HEK293 (cell line): Measurements from ENCODE around the gene SLC25A42.
"Not testable (repeated sequence)": the region's sequence is repeated elsewhere in the genome, so short reads cannot be mapped to it uniquely, and the experiment has no call there.

Source experiments
- CTCF ChIA-PET: fragments of 350-600 bp; formaldehyde crosslinking; extraction: SDS; loops from one replicate; lab custom pipeline; 2021; ENCODE audit warnings: antibody characterized with exemption; lab: Yijun Ruan, JAX
- POLR2A ChIA-PET: fragments of 300-600 bp; formaldehyde crosslinking; extraction: SDS; loops from one replicate; lab custom pipeline; 2020; ENCODE audit warnings: antibody characterized with exemption, inconsistent platforms; lab: Yijun Ruan, JAX
- H3K27ac ChIP-seq: fragments of 200-500 bp; sonication (Bioruptor generic); 2 replicates; pipeline ENCODE4 v1.5.1; 2014; ENCODE audit warnings: low read depth, low read length, control low read depth, inconsistent platforms; ENCODE audit errors: extremely low read depth
- H3K36me3 ChIP-seq, 2 experiments: fragments of 200-500 bp in 1 of 2; sonication (Bioruptor generic) in 1 of 2; 1 replicate in 1 of 2; 2 replicates in 1 of 2; pipeline ENCODE4 v1.5.1; 2014 to 2017; ENCODE audit warnings: inconsistent platforms in 2 of 2, low read length in 2 of 2; ENCODE audit not compliant: control insufficient read depth in 2 of 2, insufficient read depth in 1 of 2
- H3K4me1 ChIP-seq: fragments of 200-500 bp; sonication (Bioruptor generic); 2 replicates; pipeline ENCODE4 v1.5.1; 2014; ENCODE audit warnings: mild to moderate bottlenecking, low read length, inconsistent platforms; ENCODE audit not compliant: control insufficient read depth, insufficient read depth
- H3K4me3 ChIP-seq: 2 replicates; pipeline ENCODE4 v1.5.1; 2011; ENCODE audit warnings: low read depth, mild to moderate bottlenecking, control low read depth, low read length, moderate library complexity
- H3K9me3 ChIP-seq: fragments of 200-500 bp; sonication (Bioruptor generic); 2 replicates; pipeline ENCODE4 v1.5.1; 2014; ENCODE audit warnings: low read depth, low read length, inconsistent platforms; ENCODE audit not compliant: control insufficient read depth, insufficient read depth
- ELK4 ChIP-seq: IDR thresholded peaks from 2 replicates; pipeline ENCODE4 v1.6.1; 2011; ENCODE audit warnings: mild to moderate bottlenecking, low read depth, low read length, borderline replicate concordance
- GLIS1 ChIP-seq: fragments of 450-650 bp; formaldehyde crosslinking; IDR thresholded peaks from 2 replicates; pipeline ENCODE4 v1.5.1; 2016; ENCODE audit warnings: missing biosample characterization, missing genetic modification characterization
- GLIS2 ChIP-seq: fragments of 450-650 bp; formaldehyde crosslinking; IDR thresholded peaks from 2 replicates; pipeline ENCODE4 v1.5.1; 2016; ENCODE audit warnings: missing biosample characterization, missing genetic modification characterization
- KLF17 ChIP-seq: fragments of 450-650 bp; formaldehyde crosslinking; IDR thresholded peaks from 2 replicates; pipeline ENCODE4 v1.5.1; 2016; ENCODE audit warnings: missing biosample characterization, missing genetic modification characterization
- KLF9 ChIP-seq: fragments of 450-650 bp; formaldehyde crosslinking; IDR thresholded peaks from 2 replicates; pipeline ENCODE4 v1.5.1; 2016; ENCODE audit warnings: missing biosample characterization, missing genetic modification characterization, low read depth
- PATZ1 ChIP-seq: fragments of 450-650 bp; formaldehyde crosslinking; IDR thresholded peaks from 2 replicates; pipeline ENCODE4 v1.5.1; 2016; ENCODE audit warnings: missing biosample characterization, missing genetic modification characterization
- PBX3 ChIP-seq: sonication (generic); formaldehyde crosslinking; IDR thresholded peaks from 2 replicates; pipeline ENCODE4 v1.8.1; 2022; ENCODE audit warnings: mild to moderate bottlenecking, moderate library complexity, missing genetic modification reagents
- SCRT2 ChIP-seq: fragments of 450-650 bp; formaldehyde crosslinking; IDR thresholded peaks from 2 replicates; pipeline ENCODE4 v1.5.1; 2016; ENCODE audit warnings: missing biosample characterization, missing genetic modification characterization
- SP2 ChIP-seq: fragments of 450-650 bp; formaldehyde crosslinking; IDR thresholded peaks from 2 replicates; pipeline ENCODE4 v1.5.1; 2016; ENCODE audit warnings: missing biosample characterization, missing genetic modification characterization
- TCF7L2 ChIP-seq: IDR thresholded peaks from 2 replicates; pipeline ENCODE4 v1.6.1; 2011; ENCODE audit warnings: low read depth, mild to moderate bottlenecking, inconsistent platforms, low read length, moderate library complexity, borderline replicate concordance
- ZBTB26 ChIP-seq: fragments of 450-650 bp; formaldehyde crosslinking; optimal IDR thresholded peaks from 2 replicates; pipeline ENCODE3; 2016; ENCODE audit warnings: missing biosample characterization, mild to moderate bottlenecking, missing genetic modification characterization
- ZBTB48 ChIP-seq: fragments of 450-650 bp; formaldehyde crosslinking; IDR thresholded peaks from 2 replicates; pipeline ENCODE4 v1.5.1; 2016; ENCODE audit warnings: missing biosample characterization, missing genetic modification characterization
- ZNF112 ChIP-seq: fragments of 450-650 bp; formaldehyde crosslinking; IDR thresholded peaks from 2 replicates; pipeline ENCODE4 v1.5.0; 2017; ENCODE audit warnings: missing biosample characterization, missing genetic modification characterization
- ZNF121 ChIP-seq: fragments of 450-650 bp; formaldehyde crosslinking; IDR thresholded peaks from 2 replicates; pipeline ENCODE4 v1.5.1; 2016; ENCODE audit warnings: missing biosample characterization, missing genetic modification characterization
- ZSCAN16 ChIP-seq: fragments of 450-650 bp; formaldehyde crosslinking; IDR thresholded peaks from 2 replicates; pipeline ENCODE4 v1.5.1; 2016; ENCODE audit warnings: missing biosample characterization, missing genetic modification characterization
- ZXDB ChIP-seq: fragments of 450-650 bp; formaldehyde crosslinking; IDR thresholded peaks from 2 replicates; pipeline ENCODE4 v1.5.1; 2016; ENCODE audit warnings: missing biosample characterization, missing genetic modification characterization

SLC25A42 gene

GRCh38 chr19:19134687-19135158, 70.9 kb downstream of the SLC25A42 start:
- ChIA-PET CTCF (interaction anchor here (2.4 kb wide), 1 partner anchor 11 kb away, joined by 6 read pairs; no protein-coding TSS in a partner anchor), POLR2A (no interaction called here)
- no peak overlapping the region for H3K4me3 ChIP-seq
- no peaks in the 10 kb centered on the region for H3K9me3 ChIP-seq
- no peak overlapping the region for H3K27ac ChIP-seq
- TF ChIP-seq SP2 (tag by site-specific recombination) (peak; percentile 21; the same call in 1 of the 2 replicates), KLF9 (tag by site-specific recombination) (peak; percentile 64), ELK4 (no peak)
- H3K36me3 ChIP-seq, result peaks cover under 1 to 33% of the 10 kb centered on the region in 2 experiments; a peak in 2 of 3 replicates
- peaks cover 3% of the 10 kb centered on the region; the same call in 1 of the 2 replicates for H3K4me1 ChIP-seq

- H3K4me1 ChIP-seq, H3K27ac ChIP-seq, H3K4me3 ChIP-seq, H3K9me3 ChIP-seq: not testable (repeated sequence)
- TF ChIP-seq ZNF121 (tag by site-specific recombination), result 0 out of 2 replicates have a peak, but pooled peaks have one; percentile 49
- ChIA-PET POLR2A (interaction anchor here (0.6 to 1.2 kb wide), 4 partner anchors 9 to 163 kb away, joined by 3 read pairs; partner anchors contain the start of gene SLC25A42), CTCF (interaction anchor here (0.6 to 2.4 kb wide), 3 partner anchors 10 to 140 kb away, joined by 3 to 6 read pairs (median 3); no protein-coding TSS in a partner anchor)
- peaks cover 0 to 24% of the 10 kb centered on the region in 2 experiments; a peak in 2 of 3 replicates for H3K36me3 ChIP-seq
Observed at GRCh38 chr19:19135713-19136112, 71.9 kb downstream of the SLC25A42 start.

GRCh38 chr19:19137556-19138108, 73.8 kb downstream of the SLC25A42 start:
- CTCF ChIA-PET, result interaction anchor here (0.6 kb wide), 1 partner anchor 184 kb away, joined by 3 read pairs; no protein-coding TSS in a partner anchor
- no peak for TF ChIP-seq ZNF112 (tag by site-specific recombination)
- TF ChIP-seq GLIS2 (tag by site-specific recombination), result peak; percentile 52
- TF ChIP-seq GLIS1 (tag by site-specific recombination), result peak; percentile 31

GRCh38 chr19:19138109-19138981, 74.6 kb downstream of the SLC25A42 start, which contains the start of gene TMEM161A:
Gene TMEM161A, minus strand, starts transcription at chr19:19138478. Its CDS starts 50 bp downstream, at chr19:19138428.
- H3K27ac ChIP-seq, result peak within 1 kb of the TSS; percentile 64; the same call in 1 of the 2 replicates
- H3K9me3 ChIP-seq, result no peaks in the 10 kb centered on the region
- POLR2A ChIA-PET, result no interaction called here
- H3K4me1 ChIP-seq, result peaks cover 3% of the 10 kb centered on the region; the same call in 1 of the 2 replicates
- peaks cover 0 to 9% of the 10 kb centered on the region in 2 experiments; a peak in 2 of 3 replicates for H3K36me3 ChIP-seq
- CTCF ChIA-PET, result interaction anchor here (0.7 to 2.0 kb wide), 5 partner anchors 67 to 294 kb away, joined by 3 to 8 read pairs (median 6); no protein-coding TSS in a partner anchor
- H3K4me3 ChIP-seq, result peak within 1 kb of the TSS; percentile 55
- peak; percentile 92 for TF ChIP-seq ZBTB26 (tag by site-specific recombination)
- TF ChIP-seq ZXDB, result peak; percentile 69
- no peak for TF ChIP-seq SCRT2 (tag by site-specific recombination)
- peak; percentile 62; the same call in 1 of the 2 replicates for TF ChIP-seq ZBTB48 (tag by site-specific recombination)
- peak; percentile 98 for TF ChIP-seq PBX3
- TF ChIP-seq GLIS2 (tag by site-specific recombination), result peak; percentile 34; the same call in 1 of the 2 replicates
- 0 out of 2 replicates have a peak, but pooled peaks have one; percentile 15 for TF ChIP-seq ZSCAN16 (tag by site-specific recombination)
- TF ChIP-seq PATZ1 (tag by site-specific recombination), result 0 out of 2 replicates have a peak, but pooled peaks have one; percentile 44
- TF ChIP-seq KLF17 (tag by site-specific recombination), result 0 out of 2 replicates have a peak, but pooled peaks have one; percentile 18
- TF ChIP-seq TCF7L2, result peak; percentile 96

More at GRCh38 chr19:19137556-19138108, 73.8 kb downstream of the SLC25A42 start:
- Histone ChIP-seq H3K36me3 (peaks cover 0 to 16% of the 10 kb centered on the region in 2 experiments; a peak in 2 of 3 replicates), H3K4me1 (peaks cover 3% of the 10 kb centered on the region; the same call in 1 of the 2 replicates), H3K9me3 (no peaks in the 10 kb centered on the region), H3K27ac (peak overlapping the region; percentile 64; the same call in 1 of the 2 replicates), H3K4me3 (peak overlapping the region; percentile 55)
- POLR2A ChIA-PET, result no interaction called here
